Epithelial cell of esophagus (primary cell): ENCODE data around the gene DUSP12.
"Not testable (repeated sequence)": the region's sequence is repeated elsewhere in the genome, so short reads cannot be mapped to it uniquely, and the experiment has no call there.

ENCODE experiments used
- DNase-seq: peaks from one replicate; pipeline ENCODE4 v3.0.0; 2010; ENCODE audit warnings: low read depth
- H3K4me3 ChIP-seq: 2 replicates; pipeline ENCODE4 v1.5.1; 2011; ENCODE audit warnings: mild to moderate bottlenecking, low read length, control low read depth
- CTCF ChIP-seq: IDR thresholded peaks from 2 replicates; pipeline ENCODE4 v1.5.1; 2011; ENCODE audit warnings: low read depth, mild to moderate bottlenecking, low read length, control low read depth, inconsistent platforms; ENCODE audit not compliant: insufficient read depth; ENCODE audit errors: missing control alignments

Gene DUSP12

GRCh38 chr1:161743231-161743630, 6.4 kb upstream of the DUSP12 start:
- DNase-seq = peak; percentile 35
- no peak overlapping the region for H3K4me3 ChIP-seq
- no peak for TF ChIP-seq CTCF

GRCh38 chr1:161747801-161748200, 1.8 kb upstream of the DUSP12 start:
- H3K4me3 ChIP-seq = no peak overlapping the region
- no peak for TF ChIP-seq CTCF
- no peak for DNase-seq

DNA sequence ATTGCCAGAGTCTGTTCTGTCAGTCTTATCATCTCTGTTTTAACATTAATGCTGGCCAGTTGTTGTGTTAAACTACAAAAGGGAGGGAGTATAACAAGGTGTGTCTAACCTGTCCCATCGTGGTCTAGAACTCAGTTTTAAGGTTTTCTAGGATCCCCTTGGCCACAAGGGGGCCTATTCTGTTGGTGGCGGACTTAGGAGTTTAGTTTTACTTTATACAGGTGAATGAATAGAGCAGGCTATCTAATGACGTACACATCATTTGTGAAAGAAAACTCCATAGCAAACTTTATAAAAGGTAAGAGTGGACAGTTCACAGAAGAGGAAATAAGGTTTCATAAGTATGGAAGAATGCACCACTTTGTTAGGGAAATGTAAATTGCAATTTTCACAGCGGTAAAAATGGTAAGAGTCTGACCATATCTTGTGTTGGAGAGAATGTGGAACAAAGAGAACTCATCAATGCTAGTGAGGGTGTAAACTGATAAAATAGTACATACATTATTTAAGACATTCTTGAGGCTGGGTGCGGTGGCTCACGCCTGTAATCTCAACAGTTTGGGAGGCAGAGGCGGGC, 14.0 kb downstream of the DUSP12 start:
- H3K4me3 ChIP-seq = no peak overlapping the region
- peak; percentile 61 for DNase-seq
- peak; percentile 61 for TF ChIP-seq CTCF

DNA sequence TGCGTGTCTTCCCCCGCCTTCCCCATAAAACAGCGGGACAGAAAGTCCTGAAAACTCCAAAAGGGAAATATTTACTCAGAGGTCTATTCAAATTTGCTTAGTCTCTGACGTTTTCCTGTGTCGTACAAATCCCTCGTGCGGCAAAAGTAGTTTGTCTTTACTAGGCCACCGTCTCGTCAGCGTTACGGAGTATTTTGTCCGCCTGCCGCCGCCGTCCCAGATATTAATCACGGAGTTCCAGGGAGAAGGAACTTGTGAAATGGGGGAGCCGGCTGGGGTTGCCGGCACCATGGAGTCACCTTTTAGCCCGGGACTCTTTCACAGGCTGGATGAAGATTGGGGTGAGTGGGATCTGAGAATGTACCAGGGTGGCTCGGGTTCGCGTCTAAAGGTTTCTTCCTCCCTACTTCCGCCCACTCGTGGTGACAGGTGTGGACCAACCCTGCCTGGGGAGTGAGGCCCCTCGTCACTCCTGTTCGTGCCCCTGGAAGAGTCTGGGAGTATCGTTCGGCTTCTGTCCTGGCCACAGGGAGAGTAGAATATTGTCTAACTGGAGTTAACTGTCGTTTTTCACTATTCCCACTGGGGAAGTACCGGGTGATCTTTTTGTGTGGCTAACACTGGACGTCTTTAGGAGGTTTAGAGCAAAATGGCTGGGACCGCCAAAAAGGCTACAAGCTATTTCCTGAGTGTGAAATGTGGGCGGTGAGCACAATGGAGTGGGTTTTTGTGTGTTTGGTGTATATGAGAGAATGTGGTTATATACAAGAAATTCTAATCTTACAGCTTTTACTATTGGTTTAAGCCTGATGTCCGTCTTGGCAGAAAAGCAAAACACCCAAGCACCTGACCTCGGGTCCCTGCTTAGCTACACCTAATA, 16.8 kb downstream of the DUSP12 start, which contains the start of gene ATF6:
Gene ATF6 (plus strand): TSS at position 219 of the 880 bp plus-strand sequence. CDS start 41 bp downstream, at position 260.
- no peak for TF ChIP-seq CTCF
- DNase-seq = peak; percentile 96

DNA sequence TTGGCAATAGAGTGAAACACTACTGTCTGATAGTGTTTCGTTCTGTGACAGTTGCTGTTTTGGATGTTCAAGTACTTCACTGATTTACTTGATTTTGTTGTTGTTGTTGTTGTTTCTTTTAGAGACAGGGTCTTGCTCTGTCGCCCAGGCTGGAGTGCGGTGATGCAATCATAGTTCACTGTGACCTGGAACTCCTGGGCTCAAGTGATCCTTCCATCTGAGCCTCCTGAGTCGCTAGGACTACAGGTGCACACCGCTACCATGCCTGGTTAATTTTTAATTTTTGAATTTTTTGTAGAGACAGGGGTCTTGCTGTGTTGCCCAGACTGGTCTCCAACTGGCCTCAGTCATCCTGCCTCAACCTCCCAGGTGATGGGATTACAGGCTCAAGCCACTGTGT, 18.9 kb downstream of the DUSP12 start:
- no peak for DNase-seq
- TF ChIP-seq CTCF = no peak
- H3K4me3 ChIP-seq = no peak overlapping the region

More for the DNA sequence above, 16.8 kb downstream of the DUSP12 start, which contains the start of gene ATF6:
- H3K4me3 ChIP-seq = peak within 1 kb of the TSS; percentile 94

- H3K4me3 ChIP-seq = no peak overlapping the region
- no peak for DNase-seq
- no peak for TF ChIP-seq CTCF
Measured at GRCh38 chr1:161768986-161769672, 19.5 kb downstream of the DUSP12 start.

GRCh38 chr1:161769673-161770045, 20.1 kb downstream of the DUSP12 start:
- not testable (repeated sequence) for DNase-seq, H3K4me3 ChIP-seq
